HG02840 (cell line): Measurements from ENCODE around the gene ATP2B3.

Experiments used
- ATAC-seq: cut with Tn5 transposase; IDR thresholded peaks from one replicate; pipeline ENCODE4 v1.9.1; 2021; ENCODE audit warnings: mild to moderate bottlenecking, moderate library complexity, moderate number of reproducible peaks; ENCODE audit not compliant: unreplicated experiment, low FRiP score

Gene ATP2B3

GRCh38 chrX:153487590-153488071 is 29.8 kb upstream of the ATP2B3 start:
- no peak for ATAC-seq

- no peak for ATAC-seq
Observed at GRCh38 chrX:153488231-153488914, 29.1 kb upstream of the ATP2B3 start.

GRCh38 chrX:153490217-153490930 is 27.1 kb upstream of the ATP2B3 start:
- no peak for ATAC-seq

- no peak for ATAC-seq
Observed at GRCh38 chrX:153491351-153491914, 26.0 kb upstream of the ATP2B3 start.

- ATAC-seq, result no peak
Observed at GRCh38 chrX:153491918-153492317, 25.5 kb upstream of the ATP2B3 start.

- no peak for ATAC-seq
Observed at GRCh38 chrX:153492543-153492942, 24.9 kb upstream of the ATP2B3 start.

GRCh38 chrX:153493085-153493484 is 24.4 kb upstream of the ATP2B3 start:
- ATAC-seq, result no peak

- no peak for ATAC-seq
Observed at GRCh38 chrX:153494061-153494460, 23.4 kb upstream of the ATP2B3 start.

GRCh38 chrX:153494541-153495361 is 22.7 kb upstream of the ATP2B3 start, which contains the start of gene BGN:
TSS of gene BGN (plus strand) at chrX:153494980. CDS start at chrX:153504632, 9,652 bp downstream.
- ATAC-seq, result no peak

- ATAC-seq, result no peak
Observed at GRCh38 chrX:153495362-153495751, 22.1 kb upstream of the ATP2B3 start.

- no peak for ATAC-seq
Observed at GRCh38 chrX:153495903-153496589, 21.4 kb upstream of the ATP2B3 start.

GRCh38 chrX:153496590-153496959 is 20.9 kb upstream of the ATP2B3 start:
- no peak for ATAC-seq

- ATAC-seq, result no peak
Observed at GRCh38 chrX:153498453-153498852, 19.0 kb upstream of the ATP2B3 start.

GRCh38 chrX:153499341-153499740 is 18.1 kb upstream of the ATP2B3 start:
- ATAC-seq, result no peak

- no peak for ATAC-seq
Observed at GRCh38 chrX:153499876-153500275, 17.6 kb upstream of the ATP2B3 start.

- no peak for ATAC-seq
Observed at GRCh38 chrX:153500676-153501280, 16.7 kb upstream of the ATP2B3 start.

GRCh38 chrX:153501530-153501929 is 15.9 kb upstream of the ATP2B3 start:
- ATAC-seq, result no peak

GRCh38 chrX:153502131-153502530 is 15.3 kb upstream of the ATP2B3 start:
- ATAC-seq, result no peak

- no peak for ATAC-seq
Observed at GRCh38 chrX:153502796-153503195, 14.6 kb upstream of the ATP2B3 start.
